H7 (cell line): Measurements from ENCODE around the gene PSMB5. TPM values are rescaled to one million over a fixed set of nuclear protein-coding genes. Genes with fewer than 3 reads are reported as not detected.
"Not testable (repeated sequence)": the region's sequence is repeated elsewhere in the genome, so short reads cannot be mapped to it uniquely, and the experiment has no call there.

Source experiments
- DNase-seq: peaks from one replicate; pipeline ENCODE4 v3.0.0; 2012
- H3K27me3 ChIP-seq: 2 replicates; pipeline ENCODE4 v1.6.0; 2011; ENCODE audit warnings: mild to moderate bottlenecking, low read length; ENCODE audit not compliant: control insufficient read depth, insufficient read depth
- H3K36me3 ChIP-seq: replicated peaks from 2 replicates; pipeline ENCODE4 v1.5.1; 2011; ENCODE audit warnings: low read length; ENCODE audit not compliant: control insufficient read depth, insufficient read depth
- H3K4me3 ChIP-seq: 2 replicates; pipeline ENCODE4 v1.5.1; 2011; ENCODE audit warnings: low read depth, mild to moderate bottlenecking, control low read depth, low read length, moderate library complexity; ENCODE audit not compliant: insufficient read depth
- total RNA-seq: library from RNA; depleted of rRNA; stranded (reverse); fragments of >200 nt; shearing (Covaris generic); gene quantifications from 2 replicates; pipeline ENCODE4 v1.2.3, GENCODE V29; 2014

PSMB5 gene
- total RNA-seq, 1 experiment from 2014 or later: 328 TPM

- H3K4me3 ChIP-seq, DNase-seq, H3K27me3 ChIP-seq, H3K36me3 ChIP-seq: not testable (repeated sequence)
Observed at GRCh38 chr14:23004274-23004673, 30.4 kb downstream of the PSMB5 start.

DNA sequence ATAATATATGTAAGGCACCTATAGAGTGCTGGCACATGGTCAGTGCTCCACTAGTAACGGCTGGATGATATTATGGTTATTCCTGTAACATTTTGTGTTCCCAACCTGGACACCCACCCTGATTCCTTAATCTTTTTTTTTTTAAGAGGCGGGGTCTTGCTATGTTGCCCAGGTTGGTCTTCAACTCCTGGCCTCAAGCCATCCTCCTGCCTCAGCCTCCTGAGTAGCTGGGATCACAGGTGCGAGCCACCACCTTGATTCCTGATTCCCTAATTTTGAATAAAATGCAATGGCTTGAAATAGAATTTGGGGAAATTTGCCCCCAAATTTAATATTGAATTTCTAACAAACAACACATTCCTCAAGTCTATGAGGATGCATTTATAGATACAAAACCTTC, 32.1 kb downstream of the PSMB5 start:
- Histone ChIP-seq H3K27me3 (no peaks in the 10 kb centered on the region), H3K4me3 (no peak overlapping the region), H3K36me3 (no peaks in the 10 kb centered on the region)
- no peak for DNase-seq

DNA sequence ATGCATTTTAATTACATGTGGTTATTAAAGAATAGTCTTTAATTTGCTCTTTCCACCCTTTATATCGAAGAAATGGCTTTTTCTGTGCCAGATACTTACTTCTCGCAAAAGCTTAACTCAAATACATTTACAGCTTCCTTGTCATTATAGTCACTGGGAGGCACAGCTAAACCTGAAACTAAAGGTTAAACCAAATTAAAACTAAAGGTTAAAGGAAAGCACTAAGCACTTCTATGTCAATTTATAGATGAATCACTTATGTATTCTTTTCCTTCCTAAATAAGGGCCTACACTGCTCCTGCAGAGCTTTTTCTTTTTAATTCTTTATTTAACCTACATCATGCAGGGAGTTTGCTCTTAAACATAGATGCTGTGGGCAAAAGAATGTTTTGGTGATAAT, 33.8 kb downstream of the PSMB5 start:
- H3K4me3 ChIP-seq: no peak overlapping the region
- no peaks in the 10 kb centered on the region for H3K36me3 ChIP-seq
- no peak for DNase-seq
- no peaks in the 10 kb centered on the region for H3K27me3 ChIP-seq

DNA sequence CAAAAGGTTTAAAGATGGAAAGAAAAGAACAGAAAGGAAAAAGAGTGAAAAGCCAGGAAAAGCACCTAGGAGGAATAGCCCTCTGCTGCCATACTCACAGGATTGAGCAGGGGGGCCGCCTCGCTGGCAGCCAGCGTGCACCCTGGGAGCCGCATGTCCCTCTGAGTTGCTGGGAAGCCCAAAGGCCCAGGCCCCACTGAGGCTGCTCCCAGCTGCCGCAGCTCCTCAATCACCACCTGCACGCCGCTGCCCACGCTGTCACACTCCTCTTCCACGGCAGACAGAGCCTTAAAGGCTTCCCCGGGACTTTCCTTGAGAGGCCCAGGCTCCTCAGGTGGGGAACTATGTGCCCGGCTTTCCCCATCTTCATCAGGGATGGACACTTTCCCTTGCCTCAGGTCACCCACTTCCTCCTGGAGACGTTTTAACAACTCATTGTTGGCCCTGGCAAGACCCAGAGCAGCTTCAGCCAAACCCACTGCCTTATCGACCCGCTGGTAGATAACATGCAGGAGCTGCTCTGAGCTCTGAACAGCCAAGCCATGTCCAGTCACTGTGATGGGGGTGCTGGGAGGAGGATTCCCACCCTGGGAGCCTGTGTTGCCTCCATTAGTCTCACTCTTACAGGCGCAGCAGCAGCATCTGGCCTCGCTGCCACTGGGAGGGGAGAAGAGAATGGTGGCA, 36.2 kb downstream of the PSMB5 start:
- H3K36me3 ChIP-seq: no peaks in the 10 kb centered on the region
- peak; percentile 44 for DNase-seq
- no peaks in the 10 kb centered on the region for H3K27me3 ChIP-seq
- H3K4me3 ChIP-seq: no peak overlapping the region

- H3K27me3 ChIP-seq: no peaks in the 10 kb centered on the region
- H3K4me3 ChIP-seq: no peak overlapping the region
- no peaks in the 10 kb centered on the region for H3K36me3 ChIP-seq
- DNase-seq: no peak
Observed at GRCh38 chr14:22997676-22998323, 36.9 kb downstream of the PSMB5 start.

- DNase-seq: no peak
- Histone ChIP-seq H3K27me3 (no peaks in the 10 kb centered on the region), H3K4me3 (no peak overlapping the region)
Observed at GRCh38 chr14:22996768-22997654, 37.7 kb downstream of the PSMB5 start.

DNA sequence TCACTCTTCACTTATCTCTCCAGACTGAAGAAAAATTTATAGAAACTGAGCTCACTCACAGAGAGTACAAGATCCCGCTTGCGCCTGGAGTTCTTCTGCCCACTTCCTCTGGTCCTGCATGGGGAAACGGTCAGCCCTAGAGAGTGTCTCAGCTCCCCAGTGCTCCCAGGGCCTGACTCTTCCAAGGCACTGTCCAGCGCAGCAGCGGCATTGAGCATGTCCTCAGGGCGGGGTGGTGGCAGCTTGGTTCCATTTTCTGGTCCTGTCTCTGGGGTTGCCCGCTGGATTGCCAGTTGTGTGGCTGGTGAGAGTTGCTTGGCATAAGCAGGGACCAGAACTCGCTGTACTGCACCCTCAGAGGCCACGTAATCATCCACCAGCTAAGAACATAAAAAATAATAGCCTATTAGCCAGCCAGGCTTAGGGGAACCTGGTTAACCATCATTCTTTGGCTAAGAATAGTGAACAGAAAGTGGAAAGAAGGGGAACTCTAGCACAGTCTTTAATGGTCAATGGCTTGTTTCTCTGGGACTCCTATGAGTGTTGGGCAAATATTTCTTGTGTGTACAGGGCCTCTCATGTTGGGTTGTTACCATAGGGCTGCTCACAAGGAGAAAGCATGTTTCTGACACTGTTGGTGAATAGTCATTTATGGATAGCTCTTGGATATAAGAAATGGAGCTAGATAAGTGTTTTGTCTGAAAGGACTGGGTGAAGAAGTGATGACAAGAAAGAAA, 38.6 kb downstream of the PSMB5 start:
- H3K27me3 ChIP-seq: no peaks in the 10 kb centered on the region
- H3K36me3 ChIP-seq: no peaks in the 10 kb centered on the region

More at GRCh38 chr14:22996768-22997654, 37.7 kb downstream of the PSMB5 start:
- H3K36me3 ChIP-seq: no peaks in the 10 kb centered on the region

DNA sequence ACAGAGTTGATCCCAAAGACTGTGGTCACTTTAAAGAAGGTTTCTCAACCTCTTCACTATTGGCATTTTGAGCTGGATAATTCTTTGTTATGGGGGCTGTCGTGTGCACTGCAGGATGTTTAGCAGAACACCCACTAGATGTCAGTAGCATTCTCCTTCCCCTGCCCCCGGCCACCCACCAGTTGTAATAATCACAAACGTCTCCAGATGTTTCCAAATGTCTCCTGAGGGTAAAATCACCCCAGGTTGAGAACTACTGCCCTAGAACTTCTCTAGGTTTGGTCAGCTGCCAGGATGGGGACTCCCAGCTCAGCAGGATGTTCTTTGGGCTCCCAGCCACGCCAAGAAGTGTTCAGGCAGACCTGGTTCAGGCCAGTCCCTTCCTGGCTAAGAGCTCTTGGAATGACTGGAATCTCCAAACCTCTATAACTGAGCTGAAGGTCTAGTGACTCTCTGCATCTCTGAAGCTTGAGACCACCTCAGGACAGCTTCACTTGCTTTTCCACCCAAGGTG, 39.9 kb downstream of the PSMB5 start:
- H3K36me3 ChIP-seq: no peaks in the 10 kb centered on the region
- DNase-seq: peak; percentile 71

More for the DNA sequence above, 38.6 kb downstream of the PSMB5 start:
- DNase-seq: no peak
- no peak overlapping the region for H3K4me3 ChIP-seq

GRCh38 chr14:22993517-22993916, 41.2 kb downstream of the PSMB5 start:
- no peaks in the 10 kb centered on the region for H3K27me3 ChIP-seq
- no peaks in the 10 kb centered on the region for H3K36me3 ChIP-seq
- H3K4me3 ChIP-seq: no peak overlapping the region
- no peak for DNase-seq

More for the DNA sequence above, 39.9 kb downstream of the PSMB5 start:
- H3K27me3 ChIP-seq: no peaks in the 10 kb centered on the region
- H3K4me3 ChIP-seq: no peak overlapping the region

GRCh38 chr14:22991852-22992251, 42.8 kb downstream of the PSMB5 start:
- no peak overlapping the region for H3K4me3 ChIP-seq
- no peaks in the 10 kb centered on the region for H3K36me3 ChIP-seq
- DNase-seq: no peak
- H3K27me3 ChIP-seq: no peaks in the 10 kb centered on the region

GRCh38 chr14:22987291-22987690, 47.4 kb downstream of the PSMB5 start:
- no peak for DNase-seq
- H3K4me3 ChIP-seq: no peak overlapping the region
- H3K36me3 ChIP-seq: no peaks in the 10 kb centered on the region
- H3K27me3 ChIP-seq: no peaks in the 10 kb centered on the region

- Histone ChIP-seq H3K27me3 (peaks cover 6% of the 10 kb centered on the region), H3K36me3 (no peaks in the 10 kb centered on the region), H3K4me3 (no peak overlapping the region)
- peak; percentile 89 for DNase-seq
Observed at GRCh38 chr14:22986508-22987054, 48.1 kb downstream of the PSMB5 start.

GRCh38 chr14:22985894-22986507, 48.7 kb downstream of the PSMB5 start:
- no peak overlapping the region for H3K4me3 ChIP-seq
- peaks cover 12% of the 10 kb centered on the region for H3K27me3 ChIP-seq
- DNase-seq: no peak
- H3K36me3 ChIP-seq: no peaks in the 10 kb centered on the region
